SU-DHL-6 (cell line): Measurements from ENCODE around the gene BCL2L11.

ENCODE experiments used
- H2AFZ ChIP-seq: fragments of 200-600 bp; sonication (generic); 2 replicates; pipeline ENCODE4 v1.6.1; 2014; ENCODE audit warnings: low read depth, mild to moderate bottlenecking, moderate library complexity, mixed read lengths, antibody characterized with exemption, low read length; ENCODE audit not compliant: severe bottlenecking
- H3F3A ChIP-seq: fragments of 200-600 bp; shearing (Covaris generic); 2 replicates; pipeline ENCODE4 v1.6.0; 2016; ENCODE audit warnings: antibody characterized with exemption, mild to moderate bottlenecking; ENCODE audit not compliant: insufficient read depth
- H3K27ac ChIP-seq: fragments of 200-600 bp; sonication (generic); 2 replicates; pipeline ENCODE4 v1.5.1; 2016; ENCODE audit warnings: low read depth, mild to moderate bottlenecking, low read length, moderate library complexity, mixed read lengths
- H3K27me3 ChIP-seq: fragments of 200-600 bp; sonication (generic), shearing (Covaris generic); 2 replicates; pipeline ENCODE4 v1.6.0; 2014; ENCODE audit warnings: mild to moderate bottlenecking, low read length
- H3K36me3 ChIP-seq: fragments of 200-600 bp; sonication (generic); 2 replicates; pipeline ENCODE4 v1.6.1; 2014; ENCODE audit warnings: mild to moderate bottlenecking, low read length, mixed read lengths
- H3K4me2 ChIP-seq: fragments of 300-600, 200-600 bp; shearing (Covaris generic), sonication (generic); 2 replicates; pipeline ENCODE4 v1.6.0; 2014; ENCODE audit warnings: low read length, low read depth, mild to moderate bottlenecking; ENCODE audit not compliant: poor library complexity, severe bottlenecking
- H3K4me3 ChIP-seq: fragments of 200-600 bp; sonication (generic); 2 replicates; pipeline ENCODE4 v1.5.1; 2014; ENCODE audit warnings: antibody characterized with exemption, low read length, mild to moderate bottlenecking, mixed read lengths; ENCODE audit not compliant: insufficient read depth, poor library complexity, severe bottlenecking
- H3K79me2 ChIP-seq: fragments of 200-600 bp; sonication (generic); 2 replicates; pipeline ENCODE4 v1.6.1; 2014; ENCODE audit warnings: mild to moderate bottlenecking, low read length, moderate library complexity; ENCODE audit not compliant: insufficient read depth
- H3K9ac ChIP-seq: fragments of 200-600 bp; sonication (generic); 2 replicates; pipeline ENCODE4 v1.7.0; 2014; ENCODE audit warnings: mild to moderate bottlenecking, low read length
- H3K9me2 ChIP-seq: fragments of 200-600 bp; sonication (generic); replicated peaks from 2 replicates; pipeline ENCODE4 v1.6.1; 2014; ENCODE audit warnings: low read length; ENCODE audit not compliant: insufficient read depth
- H3K9me3 ChIP-seq: fragments of 200-600 bp; sonication (generic); 2 replicates; pipeline ENCODE4 v1.6.1; 2014; ENCODE audit warnings: low read length, mixed read lengths; ENCODE audit not compliant: insufficient read depth
- H4K20me1 ChIP-seq: fragments of 200-600 bp; sonication (generic); 2 replicates; pipeline ENCODE4 v1.6.1; 2014; ENCODE audit warnings: low read depth, mild to moderate bottlenecking, antibody characterized with exemption, low read length, moderate library complexity, mixed read lengths
- CTCF ChIP-seq: fragments of 200-600 bp; sonication (generic); IDR thresholded peaks from one replicate; pipeline ENCODE4 v1.5.1; 2017; ENCODE audit warnings: antibody characterized with exemption, mild to moderate bottlenecking, low read length, moderate library complexity; ENCODE audit not compliant: insufficient read depth, poor library complexity, severe bottlenecking
- EZH2phosphoT487 ChIP-seq: fragments of 200-600 bp; sonication (generic), shearing (Covaris generic); conservative IDR thresholded peaks from 2 replicates; pipeline ENCODE4 v1.6.1; 2018; ENCODE audit warnings: mild to moderate bottlenecking, antibody characterized with exemption, low read length, moderate library complexity, mixed read lengths

BCL2L11 gene

DNA sequence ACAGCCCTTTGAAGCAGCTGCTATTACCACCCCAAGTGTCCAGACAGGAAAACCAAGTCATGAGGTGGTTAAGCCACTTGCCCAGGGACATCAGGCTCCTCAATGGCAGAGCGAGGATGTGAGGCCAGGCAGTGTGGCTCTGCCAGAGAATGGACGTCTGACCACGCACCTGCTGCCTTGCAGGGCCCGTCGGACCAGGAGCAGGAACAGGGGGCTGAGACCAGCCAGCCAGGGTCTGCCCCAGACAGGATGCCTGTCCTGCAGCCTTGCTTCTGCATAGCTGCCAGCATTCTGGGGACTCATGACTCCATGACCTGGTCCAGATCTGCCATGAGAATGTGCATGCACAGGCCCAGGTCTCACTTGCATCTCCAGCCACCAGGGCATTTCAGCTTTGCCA lies 52.0 kb downstream of the BCL2L11 start:
- Histone ChIP-seq H3F3A (0 out of 2 replicates have a peak, but pooled peaks cover 2% of the 10 kb centered on the region), H4K20me1 (no peaks in the 10 kb centered on the region), H3K79me2 (no peaks in the 10 kb centered on the region), H3K9me2 (no peaks in the 10 kb centered on the region), H3K27ac (no peak overlapping the region), H3K4me2 (no peak overlapping the region), H3K9ac (no peak overlapping the region), H3K27me3 (no peaks in the 10 kb centered on the region), H2AFZ (no peak overlapping the region), H3K36me3 (no peaks in the 10 kb centered on the region), H3K9me3 (no peaks in the 10 kb centered on the region), H3K4me3 (no peak overlapping the region)
- TF ChIP-seq EZH2phosphoT487 (no peak), CTCF (no peak)

DNA sequence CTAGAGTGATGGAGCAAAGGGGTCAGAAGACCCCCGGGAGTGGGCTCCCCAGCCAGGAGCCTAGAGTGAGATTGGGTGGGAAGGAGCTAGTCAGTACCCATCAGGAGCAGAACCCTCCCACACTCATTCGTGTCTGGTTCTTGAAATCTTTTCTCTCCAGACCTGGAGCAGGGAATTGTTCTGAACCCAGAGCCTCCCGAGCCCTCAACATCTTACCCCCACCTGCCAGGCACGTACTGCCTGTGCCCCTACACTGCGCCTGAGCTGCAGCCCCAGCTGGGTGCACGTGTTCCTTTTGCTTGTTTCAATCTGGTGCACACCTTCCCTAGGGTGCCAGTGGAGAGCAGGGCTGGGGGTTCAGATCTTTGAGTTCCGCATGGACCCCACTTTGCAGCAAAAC lies 52.6 kb downstream of the BCL2L11 start:
- H2AFZ ChIP-seq: no peak overlapping the region
- no peak overlapping the region for H3K27ac ChIP-seq
- TF ChIP-seq EZH2phosphoT487: no peak
- no peak for TF ChIP-seq CTCF
- no peaks in the 10 kb centered on the region for H4K20me1 ChIP-seq
- no peaks in the 10 kb centered on the region for H3K36me3 ChIP-seq
- no peaks in the 10 kb centered on the region for H3K9me3 ChIP-seq
- no peak overlapping the region for H3K4me2 ChIP-seq
- 0 out of 2 replicates have a peak, but pooled peaks cover 2% of the 10 kb centered on the region for H3F3A ChIP-seq
- no peaks in the 10 kb centered on the region for H3K27me3 ChIP-seq
- H3K9ac ChIP-seq: no peak overlapping the region
- no peaks in the 10 kb centered on the region for H3K9me2 ChIP-seq
- no peak overlapping the region for H3K4me3 ChIP-seq
- no peaks in the 10 kb centered on the region for H3K79me2 ChIP-seq

DNA sequence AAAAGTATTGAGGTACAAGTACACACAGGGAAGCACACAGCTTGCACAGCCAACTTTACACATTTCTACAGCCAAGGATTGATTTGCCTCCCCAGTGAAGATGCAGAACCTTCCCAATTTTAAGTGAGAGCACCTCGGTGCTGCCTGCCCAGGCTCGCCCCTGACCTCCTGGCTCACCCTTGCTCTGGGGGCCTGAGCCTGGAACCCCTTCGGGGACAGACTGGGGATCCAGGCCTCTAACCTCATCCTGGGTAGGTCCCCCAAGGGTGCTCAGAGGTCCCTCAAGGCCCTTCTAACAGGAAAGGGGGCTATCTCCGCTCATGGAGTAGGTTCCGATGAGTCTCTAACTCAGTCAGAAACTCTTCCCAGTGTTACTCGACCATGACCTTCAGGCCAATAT lies 53.1 kb downstream of the BCL2L11 start:
- Histone ChIP-seq H4K20me1 (no peaks in the 10 kb centered on the region), H3K79me2 (no peaks in the 10 kb centered on the region), H3K4me2 (no peak overlapping the region), H3K27ac (no peak overlapping the region), H3K9ac (no peak overlapping the region), H3K9me2 (no peaks in the 10 kb centered on the region), H3K4me3 (no peak overlapping the region), H2AFZ (no peak overlapping the region), H3K36me3 (no peaks in the 10 kb centered on the region), H3F3A (0 out of 2 replicates have a peak, but pooled peaks cover 2% of the 10 kb centered on the region), H3K9me3 (no peaks in the 10 kb centered on the region), H3K27me3 (no peaks in the 10 kb centered on the region)
- TF ChIP-seq CTCF (no peak), EZH2phosphoT487 (no peak)

GRCh38 chr2:111175615-111176014 lies 54.9 kb downstream of the BCL2L11 start:
- Histone ChIP-seq H3K9ac (no peak overlapping the region), H3K9me3 (no peaks in the 10 kb centered on the region), H3K4me3 (no peak overlapping the region), H3K27ac (no peak overlapping the region), H3K36me3 (no peaks in the 10 kb centered on the region), H3K27me3 (no peaks in the 10 kb centered on the region), H2AFZ (no peak overlapping the region), H3F3A (no peaks in the 10 kb centered on the region), H3K9me2 (no peaks in the 10 kb centered on the region), H3K4me2 (no peak overlapping the region), H3K79me2 (no peaks in the 10 kb centered on the region), H4K20me1 (no peaks in the 10 kb centered on the region)
- TF ChIP-seq CTCF (no peak), EZH2phosphoT487 (no peak)
